Nephron progenitor cell (in vitro differentiated cells): ENCODE data around the gene ARL8B.

Source experiments
- DNase-seq: peaks from one replicate; pipeline ENCODE4 v3.0.0; 2021
- H3K27ac Mint-ChIP-seq: 2 replicates; pipeline ENCODE4 v1.8.0; 2021; ENCODE audit warnings: mild to moderate bottlenecking, moderate library complexity, mixed read lengths
- H3K27me3 Mint-ChIP-seq: 2 replicates; pipeline ENCODE4 v1.8.0; 2021; ENCODE audit warnings: mild to moderate bottlenecking, low read depth, mixed read lengths; ENCODE audit not compliant: poor library complexity
- H3K36me3 Mint-ChIP-seq: 2 replicates; pipeline ENCODE4 v1.8.0; 2021; ENCODE audit warnings: low read depth, mixed read lengths
- H3K4me1 Mint-ChIP-seq: 2 replicates; pipeline ENCODE4 v1.8.0; 2021; ENCODE audit warnings: mixed read lengths
- H3K4me3 Mint-ChIP-seq: 2 replicates; pipeline ENCODE4 v1.8.0; 2021; ENCODE audit warnings: mild to moderate bottlenecking, moderate library complexity, mixed read lengths
- H3K9me3 Mint-ChIP-seq: 2 replicates; pipeline ENCODE4 v1.8.0; 2021; ENCODE audit warnings: mild to moderate bottlenecking, moderate library complexity, mixed read lengths
- TF ChIP-seq, protein P1 (sequence below): fragments of 200-600 bp; sonication (generic); IDR thresholded peaks from 2 replicates; pipeline ENCODE4 v1.5.0; 2021; ENCODE audit warnings: antibody characterized with exemption

ARL8B gene

DNA sequence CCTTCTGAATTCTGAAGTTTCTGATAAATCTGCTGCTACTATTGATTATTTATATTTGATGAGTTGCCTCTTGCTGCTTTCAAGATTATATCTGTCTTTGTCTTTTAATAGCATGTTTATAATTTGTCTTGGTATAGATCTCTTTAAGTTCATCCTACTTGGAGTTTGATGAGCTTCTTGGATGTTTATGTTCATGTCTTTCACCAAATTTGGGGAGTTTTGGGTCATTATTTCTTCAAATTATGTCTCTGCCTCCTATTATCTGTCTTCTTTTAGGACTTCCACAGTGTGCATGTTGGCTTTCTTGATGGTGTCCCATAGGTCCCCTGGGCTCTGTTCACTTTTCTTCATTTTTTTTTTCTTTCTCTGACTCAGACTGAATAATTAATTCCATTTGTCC, 33.1 kb downstream of the ARL8B start:
- TF ChIP-seq, protein P1, sequence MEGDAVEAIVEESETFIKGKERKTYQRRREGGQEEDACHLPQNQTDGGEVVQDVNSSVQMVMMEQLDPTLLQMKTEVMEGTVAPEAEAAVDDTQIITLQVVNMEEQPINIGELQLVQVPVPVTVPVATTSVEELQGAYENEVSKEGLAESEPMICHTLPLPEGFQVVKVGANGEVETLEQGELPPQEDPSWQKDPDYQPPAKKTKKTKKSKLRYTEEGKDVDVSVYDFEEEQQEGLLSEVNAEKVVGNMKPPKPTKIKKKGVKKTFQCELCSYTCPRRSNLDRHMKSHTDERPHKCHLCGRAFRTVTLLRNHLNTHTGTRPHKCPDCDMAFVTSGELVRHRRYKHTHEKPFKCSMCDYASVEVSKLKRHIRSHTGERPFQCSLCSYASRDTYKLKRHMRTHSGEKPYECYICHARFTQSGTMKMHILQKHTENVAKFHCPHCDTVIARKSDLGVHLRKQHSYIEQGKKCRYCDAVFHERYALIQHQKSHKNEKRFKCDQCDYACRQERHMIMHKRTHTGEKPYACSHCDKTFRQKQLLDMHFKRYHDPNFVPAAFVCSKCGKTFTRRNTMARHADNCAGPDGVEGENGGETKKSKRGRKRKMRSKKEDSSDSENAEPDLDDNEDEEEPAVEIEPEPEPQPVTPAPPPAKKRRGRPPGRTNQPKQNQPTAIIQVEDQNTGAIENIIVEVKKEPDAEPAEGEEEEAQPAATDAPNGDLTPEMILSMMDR = no peak
- H3K36me3 Mint-ChIP-seq = peaks cover 51% of the 10 kb centered on the region
- no peak for DNase-seq
- H3K27me3 Mint-ChIP-seq = no peaks in the 10 kb centered on the region
- no peak overlapping the region for H3K27ac Mint-ChIP-seq
- peaks cover 5% of the 10 kb centered on the region for H3K4me1 Mint-ChIP-seq
- peaks cover 39% of the 10 kb centered on the region for H3K9me3 Mint-ChIP-seq
- H3K4me3 Mint-ChIP-seq = no peak overlapping the region

DNA sequence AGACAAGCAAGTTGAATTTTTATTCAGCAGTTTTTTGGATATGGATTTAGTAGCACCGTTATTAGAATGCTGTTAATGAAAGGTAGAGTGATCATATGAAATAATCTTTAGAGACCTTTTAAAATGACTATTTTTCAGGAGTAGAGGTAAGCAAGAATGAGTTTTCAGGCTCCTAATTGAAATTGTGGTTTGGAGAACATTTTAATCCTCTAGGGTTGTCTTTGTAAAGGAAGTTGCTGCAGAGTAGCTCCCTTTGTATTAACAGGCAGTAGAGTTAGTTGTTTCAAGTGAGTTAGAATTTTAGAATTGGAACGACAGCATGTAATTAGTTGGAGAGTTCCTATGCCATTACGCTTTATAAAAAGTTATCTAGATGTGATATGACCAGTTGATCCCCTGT, 38.2 kb downstream of the ARL8B start:
- Mint-ChIP-seq H3K36me3 (peaks cover 17% of the 10 kb centered on the region), H3K9me3 (peaks cover 11% of the 10 kb centered on the region), H3K4me1 (peaks cover 5% of the 10 kb centered on the region), H3K27me3 (no peaks in the 10 kb centered on the region), H3K27ac (peak overlapping the region; percentile 76), H3K4me3 (no peak overlapping the region)
- TF ChIP-seq, protein P1 = no peak
- no peak for DNase-seq

DNA sequence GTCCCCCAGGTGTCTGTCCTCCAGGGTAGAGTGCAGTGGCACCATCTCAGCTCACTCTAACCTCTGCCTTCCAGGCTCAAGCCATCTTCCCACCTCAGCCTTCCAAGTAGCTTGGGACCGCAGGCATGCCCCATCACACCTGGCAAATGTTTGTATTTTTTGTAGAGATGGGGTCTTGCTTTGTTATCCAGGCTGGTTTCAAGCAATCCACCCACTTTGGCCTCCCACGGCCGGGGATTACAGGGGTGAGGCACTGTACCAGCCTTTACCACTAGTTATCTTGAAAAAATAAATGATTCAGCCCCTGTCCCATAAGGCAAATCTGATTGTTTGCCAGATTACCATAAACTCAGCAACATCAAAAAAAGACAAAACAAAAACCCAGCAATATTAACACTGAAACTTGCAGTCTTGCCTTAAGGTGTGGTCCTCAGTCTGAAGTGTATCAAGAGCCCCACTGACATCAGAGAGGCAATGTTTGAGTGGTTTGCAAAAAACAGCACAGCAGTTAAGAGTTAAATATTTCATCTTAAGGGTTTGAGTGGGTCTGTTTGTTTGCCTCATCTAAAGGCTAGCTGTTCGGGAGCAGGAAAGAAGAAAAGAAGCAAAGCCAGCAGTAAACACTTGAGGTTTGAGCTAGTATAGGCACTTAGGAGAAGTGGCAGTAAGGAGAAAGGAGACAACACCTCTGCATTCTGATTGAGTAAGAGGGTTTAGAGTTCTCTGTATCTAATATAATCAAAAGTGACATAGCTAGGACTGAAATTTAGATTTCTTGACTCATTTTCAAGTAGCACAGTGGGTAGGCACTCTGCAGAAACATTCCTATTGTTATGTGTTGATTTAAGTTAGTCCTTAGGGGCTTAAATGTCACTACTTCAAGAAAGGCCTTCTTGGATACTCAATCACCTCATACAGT, 39.1 kb downstream of the ARL8B start:
- TF ChIP-seq, protein P1 = no peak
- Mint-ChIP-seq H3K27ac (no peak overlapping the region), H3K9me3 (peaks cover 2% of the 10 kb centered on the region), H3K4me3 (no peak overlapping the region), H3K4me1 (peaks cover 5% of the 10 kb centered on the region), H3K27me3 (no peaks in the 10 kb centered on the region), H3K36me3 (peaks cover 9% of the 10 kb centered on the region)
- DNase-seq = no peak

DNA sequence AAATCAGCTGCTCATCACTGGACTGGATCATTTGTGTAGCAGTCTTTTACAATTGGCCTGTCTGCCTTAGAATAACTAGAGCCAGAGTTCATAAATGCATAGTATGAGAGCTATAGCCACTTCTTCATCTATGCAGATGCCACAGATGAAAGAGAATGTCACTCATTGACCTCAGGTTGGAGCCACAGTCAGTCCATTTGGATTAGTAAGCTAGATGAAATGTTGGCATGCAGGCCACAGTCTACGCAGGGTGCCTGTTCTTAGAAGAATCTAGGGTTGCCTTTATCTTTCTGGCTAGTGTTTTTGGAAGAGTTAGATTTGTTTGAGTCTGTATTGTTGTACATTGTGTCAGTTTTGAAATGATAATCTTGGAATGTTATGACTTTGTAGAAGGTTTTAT, 40.0 kb downstream of the ARL8B start:
- H3K27ac Mint-ChIP-seq = no peak overlapping the region
- H3K27me3 Mint-ChIP-seq = no peaks in the 10 kb centered on the region
- H3K36me3 Mint-ChIP-seq = peaks cover 4% of the 10 kb centered on the region
- no peak for DNase-seq
- H3K4me1 Mint-ChIP-seq = no peaks in the 10 kb centered on the region
- TF ChIP-seq, protein P1 = no peak
- no peak overlapping the region for H3K4me3 Mint-ChIP-seq
- H3K9me3 Mint-ChIP-seq = no peaks in the 10 kb centered on the region

DNA sequence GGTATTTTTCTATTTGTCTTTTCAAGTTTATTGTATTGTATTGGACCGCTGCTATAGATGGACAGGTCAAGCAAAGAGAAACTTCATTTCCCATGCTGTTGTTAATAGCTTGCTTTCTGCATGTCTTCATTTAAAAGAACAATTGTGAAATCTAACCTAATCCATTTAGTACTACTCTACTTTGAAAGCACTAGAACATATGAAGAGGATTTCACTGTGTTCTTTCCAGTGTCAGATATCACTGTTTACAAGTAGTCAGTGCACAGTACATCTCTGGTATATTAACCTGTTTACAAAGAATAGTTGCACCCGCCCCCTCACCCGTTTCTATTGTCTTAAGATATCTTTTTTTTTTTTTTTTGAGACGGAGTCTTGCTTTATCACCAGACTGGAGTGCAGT, 43.6 kb downstream of the ARL8B start:
- TF ChIP-seq, protein P1 = no peak
- no peak overlapping the region for H3K27ac Mint-ChIP-seq
- no peak for DNase-seq
- no peak overlapping the region for H3K4me3 Mint-ChIP-seq
- H3K4me1 Mint-ChIP-seq = no peaks in the 10 kb centered on the region
- no peaks in the 10 kb centered on the region for H3K9me3 Mint-ChIP-seq
- H3K27me3 Mint-ChIP-seq = no peaks in the 10 kb centered on the region
- H3K36me3 Mint-ChIP-seq = peaks cover 4% of the 10 kb centered on the region

DNA sequence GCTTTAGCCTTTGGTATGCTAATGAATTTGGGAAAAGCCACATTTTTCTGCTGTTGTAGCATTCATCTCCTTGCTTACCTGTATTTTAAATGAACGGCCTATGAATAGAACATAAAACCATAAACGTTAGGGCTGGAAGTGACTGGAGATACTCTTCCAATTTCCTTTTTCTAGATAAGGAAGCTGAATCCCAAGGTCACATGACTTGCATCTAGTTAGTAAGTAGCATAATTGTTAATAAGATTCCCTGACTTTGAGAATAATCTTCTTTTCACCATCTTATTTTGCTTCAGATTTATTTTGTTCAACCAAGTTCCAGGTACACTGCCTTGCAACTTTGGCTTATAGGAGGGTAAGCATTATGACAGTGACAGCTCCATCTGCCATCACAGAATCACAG, 44.8 kb downstream of the ARL8B start:
- H3K36me3 Mint-ChIP-seq = peaks cover 8% of the 10 kb centered on the region
- TF ChIP-seq, protein P1 = no peak
- H3K9me3 Mint-ChIP-seq = no peaks in the 10 kb centered on the region
- H3K4me1 Mint-ChIP-seq = no peaks in the 10 kb centered on the region
- peak overlapping the region; percentile 69 for H3K27ac Mint-ChIP-seq
- DNase-seq = no peak
- no peak overlapping the region for H3K4me3 Mint-ChIP-seq
- no peaks in the 10 kb centered on the region for H3K27me3 Mint-ChIP-seq
